ENCODE results near the gene CX3CR1.
"Not testable (repeated sequence)": the region's sequence is repeated elsewhere in the genome, so short reads cannot be mapped to it uniquely, and the experiment has no call there.

CX3CR1 gene

GRCh38 chr3:39279745-39280517 lies at the start of gene CX3CR1:
TSS of gene CX3CR1 (minus strand) at chr3:39280036. CDS start at chr3:39266509, 13,527 bp downstream.
- no peak for FAIRE-seq

DNA sequence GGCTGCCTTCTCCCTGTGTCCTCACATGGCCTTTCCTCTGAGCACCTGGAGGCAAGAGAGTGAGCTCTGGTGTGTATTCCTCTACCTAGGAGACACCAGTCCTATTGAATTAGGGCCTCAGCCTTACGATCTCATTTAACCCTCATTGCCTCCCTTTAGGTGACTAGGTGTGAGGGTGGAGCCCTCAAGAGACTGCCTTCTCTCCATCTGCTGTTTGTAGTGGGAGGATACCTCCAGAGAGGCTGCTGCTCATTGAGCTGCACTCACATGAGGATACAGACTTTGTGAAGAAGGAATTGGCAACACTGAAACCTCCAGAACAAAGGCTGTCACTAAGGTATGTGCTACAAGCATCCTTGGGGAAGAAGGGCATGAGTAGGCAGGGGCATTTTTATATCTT lies 49.7 kb upstream of the CX3CR1 start, which contains the start of gene CCR8:
Gene CCR8, plus strand, starts transcription at position 217 of the 400 bp plus-strand sequence. CDS start 2,623 bp downstream, outside the sequence.
- FAIRE-seq: no peak

DNA sequence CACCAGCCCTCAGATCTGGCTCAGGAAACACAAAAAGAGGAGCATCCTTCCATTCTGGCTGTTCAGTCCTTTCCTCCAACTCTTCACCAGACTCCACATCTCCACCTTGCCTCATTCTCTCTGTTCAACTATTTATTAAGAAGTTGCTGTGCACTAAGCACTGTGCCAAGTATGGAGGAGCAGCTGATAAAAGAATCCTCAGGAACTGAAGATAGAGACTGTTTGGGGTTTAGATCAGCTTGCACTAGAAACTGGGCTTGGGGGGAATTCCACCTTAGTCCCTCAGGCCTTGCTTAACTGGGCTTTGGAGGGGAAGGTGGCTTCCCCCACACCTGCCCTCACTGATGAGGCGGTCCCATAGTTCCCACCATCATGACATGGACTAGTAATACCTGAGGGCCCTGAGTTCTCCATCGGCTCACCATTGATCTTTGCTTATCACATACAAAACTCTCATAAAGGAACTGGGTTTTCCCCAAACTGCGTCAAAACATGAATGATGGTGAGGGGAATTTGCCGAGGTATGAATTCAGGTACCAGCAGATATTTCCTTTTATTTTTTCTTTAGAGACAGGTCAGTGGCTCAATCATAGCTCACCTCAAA lies 48.0 kb upstream of the CX3CR1 start:
- FAIRE-seq: no peak

GRCh38 chr3:39327053-39327745 lies 47.4 kb upstream of the CX3CR1 start:
- no peak for FAIRE-seq

DNA sequence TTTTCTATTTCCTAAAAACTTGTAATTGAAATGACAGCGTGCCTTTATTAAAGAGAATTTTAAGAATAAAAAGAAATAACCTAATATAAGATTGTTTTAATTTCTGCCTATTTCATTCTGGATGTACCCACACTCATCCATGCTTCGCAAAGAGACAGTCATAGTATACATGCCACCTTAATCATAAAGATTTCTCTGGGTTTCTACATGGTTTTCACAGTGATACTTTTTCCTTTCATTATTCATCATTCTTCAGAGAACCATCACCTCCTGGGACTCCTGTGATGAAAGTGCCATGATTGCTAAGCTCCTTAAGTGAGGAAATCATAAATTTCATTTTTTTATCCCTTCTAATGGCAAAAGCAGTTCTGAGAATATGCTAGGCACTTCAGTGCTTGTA lies 45.4 kb upstream of the CX3CR1 start:
- no peak for FAIRE-seq

GRCh38 chr3:39323494-39323893 lies 43.7 kb upstream of the CX3CR1 start:
- no peak for FAIRE-seq

- FAIRE-seq: no peak
Observed at GRCh38 chr3:39322936-39323335, 43.1 kb upstream of the CX3CR1 start.

DNA sequence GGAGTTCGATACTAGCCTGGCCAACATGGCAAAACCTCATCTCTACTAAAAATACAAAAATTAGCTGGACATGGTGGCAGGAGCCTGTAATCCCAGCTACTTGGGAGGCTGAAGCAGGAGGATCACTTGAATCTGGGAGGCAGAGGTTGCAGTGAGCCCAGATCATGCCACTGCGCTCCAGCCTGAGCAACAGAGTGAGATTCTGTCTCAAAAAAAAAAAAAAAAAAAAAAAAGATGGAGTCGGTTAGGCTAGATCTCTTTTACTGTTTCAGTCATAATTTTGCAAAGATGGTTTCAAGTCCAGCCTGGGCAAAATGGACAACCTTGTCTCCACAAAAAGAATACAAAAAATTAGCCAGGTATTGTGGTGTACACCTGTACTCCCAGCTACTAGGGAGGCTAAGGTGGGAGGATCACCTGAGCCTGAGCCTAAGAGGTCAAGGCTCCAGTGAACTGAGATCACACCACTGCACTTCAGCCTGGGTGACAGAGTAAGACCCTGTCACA lies 42.4 kb upstream of the CX3CR1 start:
- FAIRE-seq: not testable (repeated sequence)

GRCh38 chr3:39321574-39321983 lies 41.7 kb upstream of the CX3CR1 start:
- not testable (repeated sequence) for FAIRE-seq

GRCh38 chr3:39319249-39319648 lies 39.4 kb upstream of the CX3CR1 start:
- FAIRE-seq: no peak

GRCh38 chr3:39318301-39318700 lies 38.5 kb upstream of the CX3CR1 start:
- no peak for FAIRE-seq

DNA sequence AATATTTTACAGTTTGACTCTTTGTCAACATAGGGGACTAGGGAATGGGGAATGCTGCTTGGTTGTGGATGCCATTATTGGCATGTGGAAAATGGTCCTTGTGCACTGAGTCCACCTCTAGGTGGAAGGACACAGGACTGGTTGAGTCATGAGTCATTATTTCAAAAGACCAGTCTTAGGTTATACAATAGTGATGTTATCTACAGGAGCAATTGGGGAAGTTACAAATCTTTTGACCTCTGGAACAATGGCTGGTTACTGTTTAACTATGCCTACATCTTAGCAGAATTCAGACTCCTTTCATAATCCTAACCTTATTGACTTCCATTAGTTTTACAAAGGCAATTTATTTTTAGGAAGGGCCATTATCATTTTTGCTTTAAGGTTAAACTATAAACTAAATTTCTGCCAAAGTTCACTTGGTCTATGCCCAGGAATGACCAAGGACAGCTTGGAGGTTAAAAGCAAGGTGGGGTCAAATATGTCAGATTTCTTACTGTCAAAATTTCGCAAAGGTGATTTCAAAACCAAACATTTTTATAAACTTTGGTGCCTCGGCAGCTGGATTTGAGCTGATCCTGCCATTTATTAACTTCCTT lies 37.8 kb upstream of the CX3CR1 start:
- FAIRE-seq: no peak

DNA sequence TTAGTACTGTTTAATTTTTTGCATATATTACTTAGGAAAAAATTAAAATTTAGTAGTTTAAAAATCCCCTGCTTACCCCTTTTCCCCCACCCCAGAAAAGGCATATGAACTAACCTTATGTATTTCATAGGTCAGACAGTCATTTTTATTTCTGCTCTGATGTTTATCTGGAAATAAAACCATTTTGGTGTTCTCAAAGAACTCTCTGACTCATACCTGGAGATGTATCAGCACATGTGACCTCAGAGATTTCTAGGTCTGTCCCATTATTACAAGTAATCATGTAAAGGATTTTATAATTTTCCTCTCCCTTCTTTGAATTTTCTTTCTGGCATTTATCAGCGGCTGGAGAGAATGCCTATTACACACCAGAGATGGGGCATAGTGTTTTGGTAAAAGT lies 35.6 kb upstream of the CX3CR1 start:
- FAIRE-seq: no peak

DNA sequence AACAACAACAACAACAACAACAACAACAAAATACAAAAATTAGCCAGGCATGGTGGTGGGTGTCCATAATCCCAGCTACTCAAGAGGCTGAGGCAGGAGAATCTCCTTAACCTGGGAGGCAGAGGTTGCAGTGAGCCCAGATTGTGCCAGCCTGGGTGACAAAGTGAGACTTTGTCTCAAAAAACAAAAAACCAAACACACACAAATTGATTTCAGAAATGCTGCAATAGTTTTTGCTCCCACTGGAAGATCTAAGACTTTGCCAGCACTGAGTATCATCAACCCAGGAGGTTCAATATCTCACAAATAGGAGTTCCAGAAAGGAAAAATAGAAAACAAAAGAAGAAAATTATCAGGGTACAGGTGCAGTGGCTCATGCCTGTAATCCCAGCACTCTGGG lies 33.5 kb upstream of the CX3CR1 start:
- FAIRE-seq: no peak

DNA sequence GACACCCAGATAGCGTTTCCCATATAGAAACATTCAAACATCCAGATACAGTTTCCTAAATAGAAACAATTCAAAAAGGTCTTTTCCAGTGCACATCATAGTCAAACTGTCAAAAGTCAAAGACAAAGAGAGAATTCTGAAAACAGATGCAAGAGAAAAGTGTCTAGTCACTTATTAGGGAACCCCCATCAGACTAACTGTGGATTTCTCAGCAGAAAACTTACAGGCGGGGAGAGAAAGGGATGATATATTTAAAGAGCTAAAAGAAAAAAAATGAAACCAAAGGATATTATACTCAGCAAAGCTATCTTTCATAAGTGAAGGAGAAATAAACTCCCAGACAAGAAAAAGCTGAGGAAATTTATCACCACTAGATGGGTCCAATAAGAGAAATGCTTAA lies 22.3 kb upstream of the CX3CR1 start:
- no peak for FAIRE-seq

DNA sequence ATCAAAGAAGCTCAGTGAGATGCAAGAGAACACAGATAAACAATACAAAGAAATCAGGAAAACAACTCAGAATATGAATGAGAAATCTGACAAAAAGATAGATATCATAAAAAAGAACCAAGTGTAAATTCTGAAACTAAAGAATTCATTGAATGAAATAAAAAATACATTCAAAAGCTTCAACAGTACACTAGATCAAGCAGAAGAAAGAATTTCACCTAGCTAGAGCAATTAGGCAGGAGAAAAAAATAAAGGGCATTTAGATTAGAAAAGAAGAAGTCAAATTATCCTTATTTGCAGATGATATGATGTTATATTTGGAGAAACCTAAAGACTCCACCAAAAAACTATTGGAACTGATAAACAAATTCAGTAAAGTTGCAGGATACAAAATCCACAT lies 19.4 kb upstream of the CX3CR1 start:
- no peak for FAIRE-seq

DNA sequence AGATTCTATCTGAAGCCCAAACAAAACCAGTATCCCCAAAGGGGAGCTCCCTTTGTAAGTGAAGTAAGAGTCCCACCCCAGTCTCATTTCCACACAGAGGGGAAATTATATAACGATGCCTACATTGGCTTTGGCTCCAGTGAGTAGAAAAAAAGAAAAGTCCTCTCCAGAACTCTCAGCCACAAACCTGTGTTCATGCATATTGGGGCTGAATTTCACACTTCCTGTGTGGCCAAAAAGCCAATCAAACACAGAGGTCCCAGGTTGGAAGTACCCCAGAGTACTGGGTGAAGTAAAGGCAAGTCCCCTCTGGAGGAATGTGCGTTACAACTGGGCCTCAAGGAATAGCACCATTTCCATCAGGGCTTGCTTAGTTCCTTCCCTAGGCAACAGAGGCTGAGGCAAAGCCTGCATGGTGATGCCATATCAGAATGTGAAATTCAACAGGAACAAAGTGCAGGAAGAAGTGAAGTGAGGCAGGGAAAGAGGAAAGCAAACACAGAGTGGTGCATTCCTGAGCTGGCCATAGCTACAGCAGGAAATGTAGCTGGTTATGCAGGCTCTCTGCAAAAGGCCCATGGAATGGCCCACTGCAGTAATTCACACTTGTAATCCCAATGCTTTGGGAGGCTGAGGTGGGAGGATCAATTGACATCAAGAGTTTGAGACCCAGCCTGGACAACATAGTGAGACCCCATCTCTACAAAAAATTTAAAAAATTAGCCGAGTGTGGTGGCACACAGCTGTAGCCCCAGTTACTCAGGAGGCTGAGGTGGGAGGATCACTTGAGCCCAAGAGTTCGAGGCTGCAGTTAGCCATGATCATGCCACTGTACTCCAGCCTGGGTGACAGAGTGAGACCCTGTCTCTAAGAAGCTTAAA lies 16.6 kb upstream of the CX3CR1 start:
- no peak for FAIRE-seq

DNA sequence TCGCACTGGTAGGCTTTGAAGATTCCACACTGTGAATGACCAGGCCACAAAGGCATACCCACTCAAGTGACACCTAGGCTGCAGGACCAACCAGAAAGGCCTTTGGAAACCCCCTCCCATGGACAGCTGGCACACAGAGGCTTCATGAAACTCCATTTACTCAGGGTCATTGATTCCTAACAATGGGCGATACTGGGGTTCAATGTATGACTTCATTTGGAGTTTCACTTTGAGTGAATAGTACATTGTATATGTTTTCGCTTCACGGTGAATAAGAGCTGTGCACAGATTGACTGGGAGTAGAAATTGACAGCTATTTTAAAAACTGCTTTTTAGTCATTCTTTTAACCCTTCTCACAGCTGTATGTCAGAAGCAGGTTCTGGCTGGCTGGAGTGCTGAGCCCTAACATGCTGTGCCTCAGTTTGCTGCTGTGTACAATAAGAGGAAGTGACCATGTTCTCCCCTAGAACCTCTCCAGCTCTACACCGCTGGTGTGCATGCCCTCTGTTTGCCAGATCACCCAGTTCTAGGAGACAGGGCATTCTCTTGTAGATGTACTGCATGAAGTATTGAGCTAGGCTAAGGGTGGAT lies 15.4 kb upstream of the CX3CR1 start:
- no peak for FAIRE-seq

DNA sequence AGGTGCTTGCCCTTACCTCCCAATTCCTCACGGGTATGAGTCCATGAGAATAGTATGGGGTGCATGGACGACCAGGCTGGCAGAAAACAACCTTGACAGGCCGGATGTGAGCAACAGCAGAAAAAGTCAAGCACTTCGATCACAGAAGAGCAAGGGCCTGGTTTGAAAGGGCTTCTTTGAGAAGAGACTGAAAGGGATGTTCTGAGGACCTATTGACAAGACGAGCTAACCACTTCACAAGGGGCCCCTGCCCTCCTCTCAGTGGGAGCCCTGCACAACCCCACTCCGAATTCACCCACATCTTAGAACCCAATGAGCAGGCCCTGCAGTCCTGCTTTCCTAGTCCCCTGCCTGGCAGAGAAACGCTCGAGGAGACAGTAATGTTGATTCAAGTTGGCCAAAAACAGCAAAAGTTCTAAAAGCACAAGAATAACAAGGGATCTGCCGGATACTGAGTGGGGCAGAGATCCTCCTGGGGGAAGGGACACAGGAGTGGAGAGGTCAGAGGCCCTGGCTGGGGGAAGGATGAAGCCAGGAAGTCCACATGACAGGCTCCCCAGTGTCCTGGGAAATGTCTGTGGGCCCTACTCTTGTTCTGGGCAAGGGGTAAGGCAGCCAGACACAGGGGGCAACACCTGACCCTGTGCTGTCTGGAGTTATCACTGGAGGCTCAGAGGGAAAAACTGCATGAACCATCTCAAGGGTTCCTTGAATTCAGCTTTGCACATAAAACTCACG lies 14.8 kb upstream of the CX3CR1 start:
- no peak for FAIRE-seq

DNA sequence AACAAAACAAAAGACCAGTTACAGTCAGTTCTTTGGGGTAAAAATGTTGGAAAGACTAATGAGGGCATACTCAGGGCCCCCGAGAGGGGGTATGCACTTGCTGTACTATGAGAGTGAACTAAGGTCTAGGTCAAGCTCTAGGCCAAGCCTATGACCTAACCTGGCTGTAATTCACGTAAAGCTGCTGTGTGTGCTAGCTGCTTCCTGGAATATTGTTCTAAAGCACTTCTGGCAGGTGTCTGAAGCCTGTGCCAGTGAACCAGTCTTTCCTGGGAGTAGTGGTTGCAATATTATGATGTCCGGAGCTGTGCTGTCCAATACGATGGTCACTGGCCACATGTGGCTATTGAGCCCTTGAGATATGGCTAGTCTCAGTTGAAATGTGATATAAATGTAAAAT lies 13.1 kb upstream of the CX3CR1 start:
- FAIRE-seq: no peak

DNA sequence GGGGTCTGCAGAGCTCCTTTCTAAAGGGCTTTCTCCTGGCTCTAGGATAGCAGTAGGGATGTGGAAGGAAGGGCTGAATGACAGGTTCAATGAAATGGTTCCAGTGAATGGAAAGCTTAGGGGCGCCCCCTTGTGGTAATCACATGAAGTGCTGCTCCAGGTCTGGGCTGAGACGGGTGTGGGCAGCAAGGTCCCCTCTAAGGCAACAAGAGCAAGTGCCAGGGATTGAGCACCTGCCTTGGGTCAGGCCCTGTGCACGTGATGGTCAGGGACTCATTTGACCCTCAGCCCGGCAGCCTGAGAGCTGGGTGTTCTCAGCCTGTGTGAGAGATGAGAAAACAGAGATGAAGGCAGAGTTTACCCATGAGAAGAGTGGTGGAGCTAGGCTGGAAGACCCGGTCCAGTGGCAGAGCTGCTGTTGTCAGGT lies 12.1 kb upstream of the CX3CR1 start:
- no peak for FAIRE-seq

All from TTC549 (cell line).